Measurements from ENCODE around the gene DOCK4. TPM values are rescaled to one million over a fixed set of nuclear protein-coding genes. Genes with fewer than 3 reads are reported as not detected.

DOCK4 gene, protein sequence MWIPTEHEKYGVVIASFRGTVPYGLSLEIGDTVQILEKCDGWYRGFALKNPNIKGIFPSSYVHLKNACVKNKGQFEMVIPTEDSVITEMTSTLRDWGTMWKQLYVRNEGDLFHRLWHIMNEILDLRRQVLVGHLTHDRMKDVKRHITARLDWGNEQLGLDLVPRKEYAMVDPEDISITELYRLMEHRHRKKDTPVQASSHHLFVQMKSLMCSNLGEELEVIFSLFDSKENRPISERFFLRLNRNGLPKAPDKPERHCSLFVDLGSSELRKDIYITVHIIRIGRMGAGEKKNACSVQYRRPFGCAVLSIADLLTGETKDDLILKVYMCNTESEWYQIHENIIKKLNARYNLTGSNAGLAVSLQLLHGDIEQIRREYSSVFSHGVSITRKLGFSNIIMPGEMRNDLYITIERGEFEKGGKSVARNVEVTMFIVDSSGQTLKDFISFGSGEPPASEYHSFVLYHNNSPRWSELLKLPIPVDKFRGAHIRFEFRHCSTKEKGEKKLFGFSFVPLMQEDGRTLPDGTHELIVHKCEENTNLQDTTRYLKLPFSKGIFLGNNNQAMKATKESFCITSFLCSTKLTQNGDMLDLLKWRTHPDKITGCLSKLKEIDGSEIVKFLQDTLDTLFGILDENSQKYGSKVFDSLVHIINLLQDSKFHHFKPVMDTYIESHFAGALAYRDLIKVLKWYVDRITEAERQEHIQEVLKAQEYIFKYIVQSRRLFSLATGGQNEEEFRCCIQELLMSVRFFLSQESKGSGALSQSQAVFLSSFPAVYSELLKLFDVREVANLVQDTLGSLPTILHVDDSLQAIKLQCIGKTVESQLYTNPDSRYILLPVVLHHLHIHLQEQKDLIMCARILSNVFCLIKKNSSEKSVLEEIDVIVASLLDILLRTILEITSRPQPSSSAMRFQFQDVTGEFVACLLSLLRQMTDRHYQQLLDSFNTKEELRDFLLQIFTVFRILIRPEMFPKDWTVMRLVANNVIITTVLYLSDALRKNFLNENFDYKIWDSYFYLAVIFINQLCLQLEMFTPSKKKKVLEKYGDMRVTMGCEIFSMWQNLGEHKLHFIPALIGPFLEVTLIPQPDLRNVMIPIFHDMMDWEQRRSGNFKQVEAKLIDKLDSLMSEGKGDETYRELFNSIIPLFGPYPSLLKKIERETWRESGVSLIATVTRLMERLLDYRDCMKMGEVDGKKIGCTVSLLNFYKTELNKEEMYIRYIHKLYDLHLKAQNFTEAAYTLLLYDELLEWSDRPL (N-terminal part only)
- total RNA-seq (10 to 100 TPM; 16.9 to 48.9 TPM), polyA plus RNA-seq (1 to 10 TPM; 7.2 to 8.7 TPM)

- TF ChIP-seq RAD21 (IDR thresholded peaks at IDR 0.05): peak; percentile 48 to 62
- TF ChIP-seq, protein P1, sequence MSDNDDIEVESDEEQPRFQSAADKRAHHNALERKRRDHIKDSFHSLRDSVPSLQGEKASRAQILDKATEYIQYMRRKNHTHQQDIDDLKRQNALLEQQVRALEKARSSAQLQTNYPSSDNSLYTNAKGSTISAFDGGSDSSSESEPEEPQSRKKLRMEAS (IDR thresholded peaks at IDR 0.05): peak; percentile 38
- peak; percentile 51 to 57 for TF ChIP-seq EGR1 (IDR thresholded peaks at IDR 0.05; ENCODE audit: low read depth in 2 of 2)
- TF ChIP-seq HNF4A (conservative IDR thresholded peaks at IDR 0.05): peak; percentile 10 to 11
- TF ChIP-seq, protein P2, sequence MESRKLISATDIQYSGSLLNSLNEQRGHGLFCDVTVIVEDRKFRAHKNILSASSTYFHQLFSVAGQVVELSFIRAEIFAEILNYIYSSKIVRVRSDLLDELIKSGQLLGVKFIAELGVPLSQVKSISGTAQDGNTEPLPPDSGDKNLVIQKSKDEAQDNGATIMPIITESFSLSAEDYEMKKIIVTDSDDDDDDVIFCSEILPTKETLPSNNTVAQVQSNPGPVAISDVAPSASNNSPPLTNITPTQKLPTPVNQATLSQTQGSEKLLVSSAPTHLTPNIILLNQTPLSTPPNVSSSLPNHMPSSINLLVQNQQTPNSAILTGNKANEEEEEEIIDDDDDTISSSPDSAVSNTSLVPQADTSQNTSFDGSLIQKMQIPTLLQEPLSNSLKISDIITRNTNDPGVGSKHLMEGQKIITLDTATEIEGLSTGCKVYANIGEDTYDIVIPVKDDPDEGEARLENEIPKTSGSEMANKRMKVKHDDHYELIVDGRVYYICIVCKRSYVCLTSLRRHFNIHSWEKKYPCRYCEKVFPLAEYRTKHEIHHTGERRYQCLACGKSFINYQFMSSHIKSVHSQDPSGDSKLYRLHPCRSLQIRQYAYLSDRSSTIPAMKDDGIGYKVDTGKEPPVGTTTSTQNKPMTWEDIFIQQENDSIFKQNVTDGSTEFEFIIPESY (IDR thresholded peaks at IDR 0.05): peak; percentile 57
- peak; percentile 24 to 67 for TF ChIP-seq RXRA (IDR thresholded peaks at IDR 0.05)
- TF ChIP-seq, protein P3, sequence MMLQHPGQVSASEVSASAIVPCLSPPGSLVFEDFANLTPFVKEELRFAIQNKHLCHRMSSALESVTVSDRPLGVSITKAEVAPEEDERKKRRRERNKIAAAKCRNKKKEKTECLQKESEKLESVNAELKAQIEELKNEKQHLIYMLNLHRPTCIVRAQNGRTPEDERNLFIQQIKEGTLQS (IDR thresholded peaks at IDR 0.05): no peak
- no peak for TF ChIP-seq FOXA2 (IDR thresholded peaks at IDR 0.05)
- peak; percentile 40 to 80 for TF ChIP-seq GABPA (IDR thresholded peaks at IDR 0.05 in 1 of 2, conservative IDR thresholded peaks at IDR 0.05 in 1 of 2)
- TF ChIP-seq YY1 (IDR thresholded peaks at IDR 0.05): peak; percentile 98
- TF ChIP-seq TAF1 (conservative IDR thresholded peaks at IDR 0.05): peak; percentile 58
- peak in 1 of 2 donors; percentile 47 for TF ChIP-seq JUND (IDR thresholded peaks at IDR 0.05)
- peak; percentile 1 for TF ChIP-seq CTCF (IDR thresholded peaks at IDR 0.05; ENCODE audit: low read depth, low read length, missing input control)
- no peak for TF ChIP-seq HNF4G (IDR thresholded peaks at IDR 0.05)
- TF ChIP-seq, protein P4, sequence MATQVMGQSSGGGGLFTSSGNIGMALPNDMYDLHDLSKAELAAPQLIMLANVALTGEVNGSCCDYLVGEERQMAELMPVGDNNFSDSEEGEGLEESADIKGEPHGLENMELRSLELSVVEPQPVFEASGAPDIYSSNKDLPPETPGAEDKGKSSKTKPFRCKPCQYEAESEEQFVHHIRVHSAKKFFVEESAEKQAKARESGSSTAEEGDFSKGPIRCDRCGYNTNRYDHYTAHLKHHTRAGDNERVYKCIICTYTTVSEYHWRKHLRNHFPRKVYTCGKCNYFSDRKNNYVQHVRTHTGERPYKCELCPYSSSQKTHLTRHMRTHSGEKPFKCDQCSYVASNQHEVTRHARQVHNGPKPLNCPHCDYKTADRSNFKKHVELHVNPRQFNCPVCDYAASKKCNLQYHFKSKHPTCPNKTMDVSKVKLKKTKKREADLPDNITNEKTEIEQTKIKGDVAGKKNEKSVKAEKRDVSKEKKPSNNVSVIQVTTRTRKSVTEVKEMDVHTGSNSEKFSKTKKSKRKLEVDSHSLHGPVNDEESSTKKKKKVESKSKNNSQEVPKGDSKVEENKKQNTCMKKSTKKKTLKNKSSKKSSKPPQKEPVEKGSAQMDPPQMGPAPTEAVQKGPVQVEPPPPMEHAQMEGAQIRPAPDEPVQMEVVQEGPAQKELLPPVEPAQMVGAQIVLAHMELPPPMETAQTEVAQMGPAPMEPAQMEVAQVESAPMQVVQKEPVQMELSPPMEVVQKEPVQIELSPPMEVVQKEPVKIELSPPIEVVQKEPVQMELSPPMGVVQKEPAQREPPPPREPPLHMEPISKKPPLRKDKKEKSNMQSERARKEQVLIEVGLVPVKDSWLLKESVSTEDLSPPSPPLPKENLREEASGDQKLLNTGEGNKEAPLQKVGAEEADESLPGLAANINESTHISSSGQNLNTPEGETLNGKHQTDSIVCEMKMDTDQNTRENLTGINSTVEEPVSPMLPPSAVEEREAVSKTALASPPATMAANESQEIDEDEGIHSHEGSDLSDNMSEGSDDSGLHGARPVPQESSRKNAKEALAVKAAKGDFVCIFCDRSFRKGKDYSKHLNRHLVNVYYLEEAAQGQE (IDR thresholded peaks at IDR 0.05): peak; percentile 85
- peak; percentile 24 for TF ChIP-seq NR2F2 (IDR thresholded peaks at IDR 0.05)
- TF ChIP-seq FOXA1 (IDR thresholded peaks at IDR 0.05): no peak
- TF ChIP-seq SP1 (IDR thresholded peaks at IDR 0.05): peak; percentile 76
Measured at GRCh38 chr7:112206238-112206990, at the start of gene DOCK4, which contains the start of gene ZNF277. Gene DOCK4 (minus strand): TSS chr7:112206399. CDS start chr7:112206138, 261 bp downstream. Gene ZNF277 (plus strand): TSS chr7:112206695. CDS start chr7:112206717, 22 bp downstream.

More at GRCh38 chr7:112206238-112206990, at the start of gene DOCK4, which contains the start of gene ZNF277:
- Histone ChIP-seq H3K27me3 (ENCODE audit: control insufficient read depth in 4 of 4, insufficient read depth in 4 of 4, low read length in 3 of 4) (no peaks in the 10 kb centered on the region), H3K27ac (ENCODE audit: low read depth in 1 of 2, low read length in 2 of 2) (peak within 1 kb of the TSS; percentile 88 to 93), H3K9me3 (ENCODE audit: control insufficient read depth in 4 of 4, low read length in 3 of 4) (no peaks in the 10 kb centered on the region), H3K4me1 (ENCODE audit: control insufficient read depth in 4 of 4, insufficient read depth in 4 of 4, low read length in 3 of 4) (peaks cover 9 to 36% (median 29%) of the 10 kb centered on the region in 4 donors), H3K4me3 (ENCODE audit: low read depth in 1 of 3, low read length in 3 of 3) (peak within 1 kb of the TSS; percentile 90 to 94 (median 93)), H3K9ac (ENCODE audit: low read depth in 1 of 2, low read length in 2 of 2) (peak within 1 kb of the TSS; percentile 78 to 79), H3K36me3 (ENCODE audit: control insufficient read depth in 4 of 4, insufficient read depth in 3 of 4, low read depth in 1 of 4, low read length in 3 of 4) (no peaks in the 10 kb centered on the region)
- under 1% methylated on average over 67 of the region's 67 CpGs for WGBS
- peak; percentile 99 for DNase-seq (ENCODE audit: low spot score)

Data from liver (tissue), 9 donors.